GM18909 (cell line): ENCODE measurements around the gene GIPR.
"Not testable (repeated sequence)": the region's sequence is repeated elsewhere in the genome, so short reads cannot be mapped to it uniquely, and the experiment has no call there.

ENCODE experiments used
- ATAC-seq: cut with Tn5 transposase; IDR thresholded peaks from one replicate; pipeline ENCODE4 v1.9.1; 2021; ENCODE audit warnings: mild to moderate bottlenecking; ENCODE audit not compliant: unreplicated experiment, poor library complexity

Gene GIPR

GRCh38 chr19:45667620-45668341 lies at the start of gene GIPR:
GIPR (plus strand) TSS chr19:45668221; CDS start chr19:45669521, 1,300 bp downstream.
- ATAC-seq, result no peak

GRCh38 chr19:45621389-45621788 lies 46.6 kb upstream of the GIPR start:
- ATAC-seq, result no peak

GRCh38 chr19:45621976-45622503 lies 46.0 kb upstream of the GIPR start:
- ATAC-seq, result no peak

DNA sequence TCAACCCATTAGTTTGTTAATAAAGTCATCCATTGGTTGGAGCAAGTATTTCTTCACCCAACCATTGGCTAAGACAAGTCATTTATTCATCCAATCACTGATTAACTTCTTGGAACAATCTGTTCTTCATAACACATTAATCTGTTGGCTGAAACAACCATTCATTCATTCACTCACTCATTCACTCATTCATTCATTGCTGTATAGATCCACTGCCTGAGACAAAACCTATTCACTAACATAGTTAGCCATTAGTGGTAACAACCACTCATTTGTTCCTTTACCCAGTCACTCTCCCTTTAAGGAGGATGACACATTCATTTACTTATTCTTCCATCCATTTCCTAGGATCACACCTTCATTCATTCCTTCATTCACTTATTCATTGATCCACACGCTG lies 44.0 kb upstream of the GIPR start:
- no peak for ATAC-seq

DNA sequence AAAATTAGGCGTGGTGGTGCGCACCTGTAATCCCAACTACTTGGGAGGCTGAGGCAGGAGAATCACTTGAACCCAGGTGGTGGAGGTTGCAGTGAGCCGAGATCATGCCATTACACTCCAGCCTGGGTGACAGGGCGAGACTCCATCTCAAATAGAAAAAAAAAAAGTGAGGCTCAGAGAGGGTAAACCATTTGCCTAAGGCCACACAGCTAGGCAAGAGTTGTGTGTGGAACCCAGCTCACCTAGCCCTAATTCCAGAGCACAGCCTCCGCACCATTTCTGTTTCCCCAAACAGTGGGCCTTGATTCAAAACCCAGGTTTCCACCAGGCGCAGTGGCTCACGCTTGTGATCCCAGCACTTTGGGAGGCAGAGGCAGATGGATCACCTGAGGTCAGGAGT lies 39.8 kb upstream of the GIPR start:
- not testable (repeated sequence) for ATAC-seq

- no peak for ATAC-seq
Measured at GRCh38 chr19:45629704-45630103, 38.3 kb upstream of the GIPR start.

DNA sequence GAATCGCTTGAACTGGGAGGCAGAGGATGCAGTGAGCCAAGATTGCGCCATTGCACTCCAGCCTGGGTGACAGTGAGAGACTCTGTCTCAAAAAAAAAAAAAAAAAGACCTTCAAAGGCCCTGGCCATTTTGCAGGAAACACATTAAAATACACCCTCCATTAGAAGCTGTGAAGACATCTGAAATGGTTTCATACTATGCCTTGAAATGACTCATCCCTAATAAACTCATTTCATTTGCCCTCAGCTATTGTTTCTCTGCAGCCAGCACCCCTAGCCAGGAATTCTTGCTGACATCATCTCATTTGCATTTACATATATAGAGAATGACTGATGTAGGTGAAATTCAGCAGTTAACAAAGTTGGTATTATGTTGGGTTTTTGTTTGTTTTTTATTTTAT lies 37.6 kb upstream of the GIPR start:
- ATAC-seq, result no peak

- no peak for ATAC-seq
Measured at GRCh38 chr19:45632468-45633196, 35.4 kb upstream of the GIPR start.

GRCh38 chr19:45636275-45636674 lies 31.7 kb upstream of the GIPR start:
- ATAC-seq, result no peak

DNA sequence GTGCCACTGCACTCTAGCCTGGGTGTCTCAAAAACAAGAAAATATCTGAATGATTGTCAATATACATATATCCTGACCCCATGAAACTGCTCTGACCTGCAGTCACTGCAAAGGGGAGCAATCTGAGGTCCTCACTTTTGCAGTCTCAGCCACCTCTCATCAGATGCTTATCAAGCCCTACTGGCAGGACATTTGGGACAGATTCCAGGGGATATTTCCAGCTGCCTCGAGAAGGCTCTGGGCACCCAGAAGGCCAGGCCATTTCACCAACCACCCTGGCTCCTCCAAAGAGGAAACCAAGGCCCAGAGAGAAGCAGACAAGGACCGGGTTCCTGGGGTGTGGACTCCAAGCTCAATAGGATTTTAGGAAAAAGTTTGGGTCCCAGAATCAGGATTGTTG lies 31.1 kb upstream of the GIPR start:
- no peak for ATAC-seq

DNA sequence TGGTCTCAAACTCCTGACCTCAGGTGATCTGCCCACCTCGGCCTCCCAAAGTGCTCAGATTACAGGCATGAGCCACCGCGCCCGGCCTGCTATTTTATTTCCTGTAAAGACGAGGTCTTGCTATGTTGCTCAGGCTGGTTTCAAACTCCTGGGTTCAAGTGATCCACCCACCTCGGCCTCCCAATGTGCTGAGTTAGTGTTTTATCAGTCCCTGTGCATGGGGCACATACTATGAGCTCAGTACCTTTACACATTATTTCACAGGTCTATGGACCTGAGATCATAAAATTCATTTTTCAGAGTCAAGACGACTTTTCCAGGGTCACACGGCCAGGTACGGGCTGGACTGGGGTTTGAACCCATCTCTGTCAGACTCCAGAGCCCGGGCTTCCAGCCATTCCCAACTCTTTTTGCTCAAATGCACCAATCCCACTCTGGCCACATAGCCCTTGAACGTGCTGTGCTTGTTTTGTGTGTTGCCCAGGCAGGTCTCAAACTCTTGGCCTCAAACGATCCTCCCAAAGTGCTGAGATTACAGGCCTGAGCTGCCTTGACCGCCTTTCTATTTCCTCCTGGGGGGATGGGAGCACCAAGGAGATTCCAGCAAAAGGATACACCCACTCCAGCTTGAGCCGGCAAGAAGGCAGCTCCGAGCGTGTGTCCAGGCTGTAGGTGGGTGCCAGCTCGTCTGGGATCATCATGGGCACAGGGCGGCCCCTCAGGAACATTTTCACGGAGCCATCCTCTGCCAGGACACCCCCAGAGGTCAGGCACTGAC lies 29.9 kb upstream of the GIPR start:
- ATAC-seq, result no peak

DNA sequence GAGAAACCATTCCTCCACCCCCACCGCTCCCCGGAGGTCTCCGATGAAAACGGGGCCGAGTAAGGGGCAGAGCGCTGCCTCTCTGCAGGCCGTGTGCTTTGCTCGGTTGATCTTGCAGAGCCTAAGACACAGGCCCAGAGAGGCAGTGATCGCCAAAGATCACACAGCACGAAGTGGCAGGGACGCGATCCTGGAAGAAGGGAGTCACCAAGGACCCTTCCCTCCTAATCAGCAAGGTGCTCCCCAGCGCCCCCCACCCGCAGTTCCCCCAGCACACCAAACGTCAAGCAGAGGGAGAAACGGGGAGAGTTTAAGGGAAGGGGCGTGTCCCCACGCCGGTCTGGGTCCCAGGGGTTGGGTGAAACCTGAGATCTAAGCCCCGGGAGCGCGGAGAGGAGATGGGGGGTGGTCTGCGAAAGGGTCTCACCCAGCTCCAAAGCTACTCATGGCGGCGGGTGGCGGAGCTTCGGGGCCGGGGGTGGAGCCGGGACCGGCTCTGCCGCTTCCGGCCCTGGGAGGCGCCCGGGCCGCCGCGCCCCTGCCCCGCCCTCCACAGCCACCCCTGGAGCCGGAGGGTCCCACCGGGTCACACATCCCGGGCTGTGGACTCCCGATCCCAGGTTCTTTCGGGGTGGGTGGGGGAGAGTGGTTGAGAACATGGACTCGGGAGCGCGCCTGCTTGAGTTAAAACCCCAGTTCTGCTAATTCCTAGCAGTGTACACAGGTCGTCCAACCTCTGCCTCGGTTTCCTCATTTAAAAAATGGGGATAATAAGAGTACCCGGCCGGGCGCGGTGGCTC lies 28.9 kb upstream of the GIPR start, which contains the start of gene EML2:
EML2 (minus strand) TSS at position 468 of the 800 bp plus-strand sequence; CDS start at position 447, 21 bp downstream.
- no peak for ATAC-seq

GRCh38 chr19:45640849-45641273 lies 27.2 kb upstream of the GIPR start:
- ATAC-seq, result no peak

DNA sequence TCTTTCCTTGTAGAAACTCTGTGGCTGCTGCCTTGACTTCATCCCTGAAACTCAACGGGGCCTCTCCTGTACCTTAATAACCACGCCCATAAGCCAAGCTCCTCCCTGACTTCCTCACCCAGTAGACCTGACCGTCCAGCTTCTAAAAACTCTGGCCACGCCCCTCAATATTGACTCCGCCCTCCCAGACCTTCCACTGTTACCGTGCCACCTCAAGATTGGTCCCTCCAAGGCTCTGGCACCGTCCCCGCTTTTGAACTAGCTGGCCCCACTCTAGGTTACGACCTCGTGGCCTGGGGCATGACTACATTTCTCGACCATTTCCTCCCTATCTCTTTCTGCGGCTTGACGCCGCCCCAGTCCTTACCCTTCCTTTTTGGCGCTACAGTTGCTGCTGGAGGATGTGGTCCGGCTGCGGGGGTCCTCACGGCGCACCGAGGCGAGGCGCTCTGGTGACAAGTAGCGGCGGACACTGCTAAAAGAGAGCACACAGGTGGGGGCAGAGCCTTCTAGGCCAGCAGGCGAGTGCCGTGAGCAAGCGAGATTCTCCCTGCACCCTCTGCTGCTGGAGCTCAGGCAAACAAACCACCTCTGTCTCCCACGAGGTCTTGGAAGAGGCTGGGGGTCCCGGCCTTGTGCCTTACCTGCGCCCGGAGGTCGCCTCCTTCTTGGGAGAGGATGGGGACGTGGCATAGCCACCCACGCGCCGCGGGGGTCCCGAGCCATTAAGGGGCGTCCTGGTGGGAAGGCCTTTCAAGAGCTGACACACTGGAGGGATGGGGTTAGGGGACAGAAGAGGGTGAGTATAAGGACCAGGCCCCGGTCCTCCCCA lies 26.5 kb upstream of the GIPR start:
- peak; percentile 42 for ATAC-seq

DNA sequence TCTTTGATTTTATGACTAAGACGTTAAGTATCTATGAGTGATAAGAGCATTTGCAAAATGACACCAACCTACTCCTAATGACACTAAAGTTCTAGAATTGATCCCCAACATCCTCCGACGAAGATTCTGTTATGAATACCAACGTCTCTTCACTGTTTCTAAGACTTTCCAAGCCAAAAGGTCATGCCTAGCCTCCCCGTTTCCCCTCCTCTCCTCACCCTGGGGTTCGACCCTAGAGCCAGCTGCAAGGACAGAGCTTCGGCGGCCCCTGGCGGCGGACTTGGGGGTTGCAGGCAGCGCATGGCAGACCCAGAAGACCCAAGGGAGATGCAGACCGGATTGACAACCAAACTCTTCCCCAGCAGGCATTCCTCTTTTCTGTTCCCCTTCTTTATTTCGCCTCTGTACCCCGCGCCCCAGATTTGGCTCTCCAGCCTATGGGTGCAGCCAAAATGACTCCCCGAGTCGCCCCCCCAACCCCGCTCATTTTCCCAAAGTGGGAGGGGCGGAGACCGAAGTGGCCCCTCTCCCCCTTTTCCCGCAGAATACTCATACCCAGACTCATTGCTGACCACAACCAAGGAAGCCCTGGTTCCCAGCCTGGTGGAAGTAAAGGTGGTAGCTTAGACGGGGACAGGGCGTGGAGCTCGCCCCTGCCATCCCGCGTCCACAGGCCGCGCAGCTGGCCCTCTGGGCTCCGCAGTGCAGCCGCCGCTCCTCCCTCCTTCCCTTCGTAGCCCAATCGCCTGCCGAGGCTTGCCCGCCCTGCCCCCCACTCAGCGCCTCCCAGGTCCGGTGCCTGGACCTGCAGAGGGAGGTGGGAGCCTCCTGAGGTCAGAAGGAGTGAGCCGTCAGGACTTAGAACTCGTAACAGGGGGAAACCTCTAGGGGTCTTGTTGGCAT lies 24.7 kb upstream of the GIPR start:
- no peak for ATAC-seq

DNA sequence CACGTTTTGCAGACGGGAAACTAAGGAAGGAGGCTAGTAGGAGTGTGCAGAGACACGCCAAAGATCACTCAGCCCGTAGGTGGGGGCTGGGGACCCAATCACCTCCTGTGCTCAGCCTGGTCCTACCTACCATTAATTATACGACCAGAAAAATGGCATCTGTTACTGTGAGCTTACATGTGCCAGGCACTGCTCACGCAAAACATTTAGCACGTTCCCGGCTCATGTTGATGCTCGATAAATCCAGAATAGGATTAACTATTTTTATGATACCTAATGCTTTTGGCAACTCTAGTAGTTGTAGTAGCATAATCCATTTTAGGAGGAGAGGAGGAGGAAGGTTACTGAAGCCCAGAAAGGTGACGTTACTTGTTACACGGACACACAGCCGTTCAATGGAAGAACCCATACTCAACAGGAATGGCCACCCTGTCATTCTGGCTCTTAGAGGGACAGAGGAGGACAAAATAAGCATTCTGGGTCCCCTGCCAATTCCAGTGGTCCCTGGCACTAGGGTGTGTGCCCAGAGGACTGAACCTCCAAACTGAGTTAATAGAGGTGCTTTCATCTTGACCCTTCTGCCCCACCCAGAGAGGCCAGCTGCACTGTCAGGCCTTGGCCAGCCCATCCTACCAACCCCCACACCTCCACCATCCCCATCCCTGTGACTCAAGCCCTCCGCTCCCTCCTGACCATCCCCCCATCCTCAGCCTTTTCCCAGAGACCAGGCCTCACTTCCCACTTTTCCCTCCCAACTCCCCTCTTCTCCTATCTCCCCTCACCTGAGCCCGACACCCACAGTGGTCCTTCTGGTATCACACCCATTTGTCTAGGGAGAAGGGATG lies 23.9 kb upstream of the GIPR start:
- ATAC-seq, result no peak

DNA sequence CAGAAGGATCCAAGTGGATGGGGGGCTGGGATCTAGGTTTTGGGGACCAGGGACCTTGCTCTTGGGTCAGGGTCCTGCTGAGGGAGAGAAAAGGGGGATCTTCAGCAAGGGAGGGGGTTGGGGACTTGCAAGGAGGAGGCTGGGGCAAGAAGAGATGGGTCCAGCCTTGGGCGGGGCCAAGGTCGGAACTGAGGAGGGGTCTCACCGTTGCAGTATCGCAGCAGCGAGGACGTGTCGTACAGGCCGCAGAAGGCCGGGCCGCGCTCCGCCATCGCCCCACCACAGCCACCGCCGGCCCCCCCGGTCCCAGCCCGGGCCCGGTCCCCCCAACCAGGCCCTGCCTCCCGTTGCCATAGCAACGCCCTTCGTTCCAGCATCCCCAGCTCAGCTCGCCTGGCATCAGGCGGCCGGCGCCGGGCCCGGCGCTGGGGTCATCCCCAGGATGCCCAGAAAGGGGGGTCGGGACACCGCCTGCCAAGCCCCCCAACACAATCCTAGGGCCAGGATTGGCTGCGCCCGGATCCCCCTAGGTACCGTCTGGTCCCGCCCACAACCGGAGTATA lies 22.9 kb upstream of the GIPR start:
- ATAC-seq, result no peak
